K562 (cell line): ENCODE results near the gene FTSJ3. TPM values are rescaled to one million over a fixed set of nuclear protein-coding genes. Genes with fewer than 3 reads are reported as not detected.

Experiments used
- ATF2 ChIP-seq: sonication (generic); formaldehyde crosslinking; IDR thresholded peaks from 2 replicates; pipeline ENCODE4 v1.8.1; 2022; ENCODE audit warnings: missing genetic modification reagents
- CAMTA2 ChIP-seq: fragments of 250-450 bp; sonication (Bioruptor Pico); conservative IDR thresholded peaks from 2 replicates; pipeline ENCODE4 v1.5.1; 2022
- CHD7 ChIP-seq: fragments of 200-600 bp; sonication (generic); IDR thresholded peaks from one replicate; pipeline ENCODE4 v1.6.1; 2012; ENCODE audit warnings: mild to moderate bottlenecking, low read depth, low read length, inconsistent platforms
- ETV6 ChIP-seq, 3 experiments: fragments of 150-350 bp in 1 of 3; sonication (generic) in 1 of 3; formaldehyde crosslinking in 1 of 3; IDR thresholded peaks; 2 replicates each; pipeline versions ENCODE4 v1.6.1 to v1.8.0; 2014 to 2022; ENCODE audit warnings: borderline replicate concordance in 2 of 3, low read depth in 2 of 3, antibody characterized with exemption in 1 of 3, low read length in 1 of 3, mild to moderate bottlenecking in 1 of 3, missing genetic modification reagents in 1 of 3
- MAFF ChIP-seq: IDR thresholded peaks from 2 replicates; pipeline ENCODE4 v1.6.1; 2012; ENCODE audit warnings: low read length, improper control_type of control experiment
- SMAD1 ChIP-seq: fragments of 150-350 bp; IDR thresholded peaks from 2 replicates; pipeline ENCODE4 v1.6.1; 2014; ENCODE audit warnings: low read length, low read depth; ENCODE audit not compliant: partially characterized antibody
- SMAD3 ChIP-seq: fragments of 450-650 bp; formaldehyde crosslinking; conservative IDR thresholded peaks from 2 replicates; pipeline ENCODE4 v1.4.0; 2020; ENCODE audit warnings: mild to moderate bottlenecking
- SNIP1 ChIP-seq: fragments of 450-650 bp; IDR thresholded peaks from 2 replicates; pipeline ENCODE4 v1.7.1; 2017; ENCODE audit warnings: low read depth, mild to moderate bottlenecking
- THAP12 ChIP-seq: fragments of 250-450 bp; sonication (Bioruptor Pico); IDR thresholded peaks from 2 replicates; pipeline ENCODE4 v1.9.0; 2021; ENCODE audit warnings: mild to moderate bottlenecking, inconsistent platforms
- UBTF ChIP-seq, 2 experiments: IDR thresholded peaks; 2 replicates each; pipeline ENCODE4 v1.6.1; 2012; ENCODE audit warnings: improper control_type of control experiment in 2 of 2, low read depth in 2 of 2, low read length in 2 of 2, borderline replicate concordance in 1 of 2
- polyA plus RNA-seq, 8 experiments: library from polyadenylated mRNA; depleted of rRNA in 4 of 8; stranded (reverse) in 5 of 8; unstranded in 3 of 8; fragments of >200 nt; fragmentation: Nextera tagmentation in 2 of 8; fragmentation: Illumina TruSeq in 1 of 8; extraction: Ambion mirVana in 2 of 8; extraction: Trizol in 1 of 8; gene quantifications; 2 replicates each; pipeline versions ENCODE4 v1.2.1 to v1.2.3, GENCODE V29; 2011 to 2014; ENCODE audit warnings: inconsistent platforms in 1 of 8, missing spikeins in 1 of 8
- total RNA-seq, 7 experiments: library from RNA; depleted of rRNA in 6 of 7; stranded (reverse); fragments of >200 nt in 6 of 7; fragmentation: Illumina TruSeq in 2 of 7; extraction: Trizol in 2 of 7; gene quantifications; 2 replicates each; pipeline versions ENCODE4 v1.2.1 to v1.2.3, GENCODE V29; 2011 to 2021; ENCODE audit warnings: low replicate concordance in 1 of 7

FTSJ3 gene
- total and polyA plus RNA-seq, 9 of the 15 experiments (the other 6 are each of a cell fraction or from before 2014, with no cell fraction given), result 18.0 to 65.6 (median 52.4) TPM

- TF ChIP-seq CHD7 (no peak), SMAD3 (no peak), ETV6 (IDR thresholded peaks at IDR 0.05; ENCODE audit: borderline replicate concordance in 1 of 2, low read depth in 2 of 2, low read length in 1 of 2) (no peak), ETV6 (CRISPR knock-in tag; IDR thresholded peaks at IDR 0.05; ENCODE audit: borderline replicate concordance) (no peak), THAP12 (no peak), ATF2 (CRISPR knock-in tag) (no peak), SMAD1 (no peak), UBTF (IDR thresholded peaks at IDR 0.05; ENCODE audit: borderline replicate concordance in 1 of 2, low read depth in 2 of 2, low read length in 2 of 2) (no peak), SNIP1 (no peak), MAFF (no peak), CAMTA2 (CRISPR knock-in tag) (no peak)
Measured at GRCh38 chr17:63859257-63859656, 31.8 kb upstream of the FTSJ3 start (continued).
